ENCODE results near the gene RTP5.

RTP5 gene

DNA sequence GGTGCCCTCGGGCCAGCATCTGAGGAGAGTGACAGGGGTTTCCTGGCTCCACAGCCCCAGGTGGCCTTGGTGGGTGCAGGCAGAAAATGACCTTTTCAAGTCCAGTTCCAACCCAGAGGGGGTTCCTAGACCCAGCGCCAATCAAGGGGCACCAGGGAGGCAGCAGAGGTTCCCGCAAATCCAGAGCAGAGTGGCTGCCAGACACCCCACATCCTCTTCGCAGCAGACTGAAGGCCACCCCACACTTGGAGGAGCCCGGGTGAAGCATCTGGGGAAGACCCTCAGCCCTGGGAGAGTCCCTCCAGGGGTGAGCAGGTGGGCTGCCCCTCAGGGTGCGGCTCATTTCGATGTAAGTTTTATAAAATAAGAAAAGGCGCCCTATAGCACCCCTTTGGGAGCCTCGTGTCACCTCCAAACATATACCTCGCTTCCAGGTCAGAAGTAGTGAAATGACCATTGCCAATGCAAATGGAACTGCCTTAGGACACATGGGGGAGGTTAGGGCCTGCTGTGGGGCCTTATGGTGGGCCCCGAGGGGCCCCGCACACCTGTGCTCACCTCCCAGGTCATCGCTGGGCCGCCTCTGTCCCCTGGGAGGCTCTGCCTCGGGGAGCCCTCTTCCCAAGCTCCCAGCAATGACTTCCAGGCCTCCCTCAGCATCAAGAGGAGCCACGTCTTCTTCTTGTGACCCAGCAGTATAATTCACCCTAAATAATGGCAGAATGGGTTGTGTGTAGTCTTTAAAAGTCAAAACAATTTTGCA lies 11.0 kb downstream of the RTP5 start:
- peak overlapping the region; percentile 86 for H3K27ac Mint-ChIP-seq
- peaks cover 8% of the 10 kb centered on the region for H3K36me3 Mint-ChIP-seq (ENCODE audit: low read depth)
- H3K9me3 Mint-ChIP-seq = no peaks in the 10 kb centered on the region
- peak overlapping the region; percentile 82 for H3K4me3 Mint-ChIP-seq
- H3K27me3 Mint-ChIP-seq = no peaks in the 10 kb centered on the region
- peaks cover 40% of the 10 kb centered on the region for H3K4me1 Mint-ChIP-seq (ENCODE audit: low read depth)

DNA sequence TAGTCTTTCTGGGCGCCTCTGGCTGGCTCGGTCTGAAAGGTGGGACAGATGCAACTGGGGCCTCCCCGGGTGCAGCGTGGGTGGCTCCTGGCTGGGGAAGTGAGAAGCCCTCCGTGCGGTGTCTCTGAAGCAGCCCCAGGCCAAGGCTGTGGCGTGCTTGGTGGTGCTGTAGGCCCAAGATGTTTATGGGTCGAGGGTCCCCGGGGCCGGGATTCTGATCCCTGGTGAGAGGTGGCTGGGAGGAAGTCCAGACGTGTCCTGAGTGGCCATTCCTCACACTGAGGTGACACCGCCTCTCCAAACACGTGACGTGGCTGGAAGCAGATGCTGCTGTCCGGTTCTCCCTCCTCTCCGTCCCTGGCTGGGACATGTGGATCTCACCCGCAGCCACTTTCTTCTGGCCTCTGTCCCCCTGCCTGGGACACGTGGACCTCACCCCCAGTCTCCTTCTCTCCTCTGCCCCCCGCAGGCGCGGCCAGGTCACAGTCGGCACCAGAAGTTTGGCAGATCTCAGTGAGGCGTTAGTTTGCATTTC lies 12.6 kb downstream of the RTP5 start:
- Mint-ChIP-seq H3K36me3 (ENCODE audit: low read depth) (peaks cover 23% of the 10 kb centered on the region), H3K27ac (peak overlapping the region; percentile 86), H3K4me1 (ENCODE audit: low read depth) (peaks cover 45% of the 10 kb centered on the region), H3K27me3 (no peaks in the 10 kb centered on the region), H3K9me3 (no peaks in the 10 kb centered on the region), H3K4me3 (peak overlapping the region; percentile 82)

- no peaks in the 10 kb centered on the region for H3K27me3 Mint-ChIP-seq
- H3K4me1 Mint-ChIP-seq (ENCODE audit: low read depth) = peaks cover 56% of the 10 kb centered on the region
- H3K4me3 Mint-ChIP-seq = no peak overlapping the region
- no peak overlapping the region for H3K27ac Mint-ChIP-seq
- H3K36me3 Mint-ChIP-seq (ENCODE audit: low read depth) = peaks cover 43% of the 10 kb centered on the region
- H3K9me3 Mint-ChIP-seq = no peaks in the 10 kb centered on the region
Observed at GRCh38 chr2:241884951-241885290, 15.4 kb downstream of the RTP5 start.

GRCh38 chr2:241885291-241885945 lies 15.9 kb downstream of the RTP5 start:
- no peak overlapping the region for H3K4me3 Mint-ChIP-seq
- no peak overlapping the region for H3K27ac Mint-ChIP-seq
- H3K4me1 Mint-ChIP-seq (ENCODE audit: low read depth) = peaks cover 52% of the 10 kb centered on the region
- peaks cover 45% of the 10 kb centered on the region for H3K36me3 Mint-ChIP-seq (ENCODE audit: low read depth)
- no peaks in the 10 kb centered on the region for H3K27me3 Mint-ChIP-seq
- no peaks in the 10 kb centered on the region for H3K9me3 Mint-ChIP-seq

DNA sequence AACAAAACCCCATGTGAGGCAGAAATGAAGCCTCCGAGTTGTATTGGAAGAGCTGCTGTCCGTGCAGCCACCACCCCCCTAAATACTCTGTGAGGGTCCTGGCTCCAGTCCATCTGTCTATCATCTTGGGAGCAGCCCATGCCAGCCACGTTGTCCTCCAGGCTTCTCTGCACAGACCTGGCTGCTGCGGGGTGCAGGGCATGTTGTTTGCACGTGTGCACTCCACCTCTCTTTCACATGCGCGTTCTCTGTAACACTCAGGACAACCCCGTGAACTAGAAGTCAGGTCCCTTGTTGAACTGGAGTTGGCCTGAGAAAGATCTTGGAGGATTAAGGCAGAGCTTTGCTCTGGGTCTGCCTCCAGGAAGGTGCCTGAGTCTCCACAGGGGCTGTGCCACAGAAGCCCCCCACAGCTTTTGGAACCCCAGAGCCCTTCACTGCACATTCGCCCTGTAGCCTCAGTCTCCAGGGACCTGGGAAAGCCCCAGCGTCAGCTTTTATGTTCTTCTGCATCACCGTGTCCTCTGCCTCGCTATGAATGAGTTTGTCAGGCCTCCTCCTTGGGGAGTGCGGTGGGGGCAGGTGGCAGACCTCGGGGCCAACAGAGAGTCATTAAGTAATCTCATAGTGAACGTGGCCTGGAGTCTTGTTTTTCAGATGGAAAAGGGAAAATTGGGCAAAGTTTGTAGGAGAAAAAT lies 16.6 kb downstream of the RTP5 start:
- Mint-ChIP-seq H3K36me3 (ENCODE audit: low read depth) (peaks cover 48% of the 10 kb centered on the region), H3K9me3 (no peaks in the 10 kb centered on the region), H3K27me3 (no peaks in the 10 kb centered on the region), H3K4me1 (ENCODE audit: low read depth) (peaks cover 47% of the 10 kb centered on the region), H3K4me3 (no peak overlapping the region), H3K27ac (peak overlapping the region; percentile 82)

DNA sequence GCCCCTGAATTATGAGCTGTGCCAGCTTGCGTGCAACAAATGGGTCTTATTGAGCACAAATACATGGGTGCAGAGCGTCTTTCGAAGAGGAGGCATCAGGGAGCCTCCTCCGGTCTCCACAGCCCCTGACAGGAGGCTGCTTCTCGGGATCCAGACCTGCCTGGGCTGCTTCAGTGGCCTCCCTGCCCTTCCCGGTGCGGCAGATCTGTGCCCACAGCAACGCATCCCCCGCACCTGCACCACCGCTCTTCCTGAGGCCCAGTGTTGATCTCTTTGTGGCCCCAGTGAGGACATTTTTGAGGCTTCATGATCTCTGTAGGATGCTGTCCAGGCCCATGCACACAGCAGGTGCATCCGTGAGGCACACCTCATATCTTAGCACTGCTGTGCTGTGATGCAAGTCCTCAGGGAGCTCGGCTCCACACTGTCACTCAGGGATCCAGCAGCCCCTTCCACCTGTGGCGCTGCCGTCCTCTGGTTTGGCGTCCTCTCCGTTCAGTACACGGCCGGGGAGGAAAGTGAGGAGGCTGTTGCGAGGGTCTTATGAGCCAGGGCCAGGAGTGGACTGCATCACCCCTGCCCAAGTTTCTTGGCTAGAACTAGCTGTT lies 17.4 kb downstream of the RTP5 start:
- Mint-ChIP-seq H3K27ac (peak overlapping the region; percentile 49), H3K27me3 (no peaks in the 10 kb centered on the region)

DNA sequence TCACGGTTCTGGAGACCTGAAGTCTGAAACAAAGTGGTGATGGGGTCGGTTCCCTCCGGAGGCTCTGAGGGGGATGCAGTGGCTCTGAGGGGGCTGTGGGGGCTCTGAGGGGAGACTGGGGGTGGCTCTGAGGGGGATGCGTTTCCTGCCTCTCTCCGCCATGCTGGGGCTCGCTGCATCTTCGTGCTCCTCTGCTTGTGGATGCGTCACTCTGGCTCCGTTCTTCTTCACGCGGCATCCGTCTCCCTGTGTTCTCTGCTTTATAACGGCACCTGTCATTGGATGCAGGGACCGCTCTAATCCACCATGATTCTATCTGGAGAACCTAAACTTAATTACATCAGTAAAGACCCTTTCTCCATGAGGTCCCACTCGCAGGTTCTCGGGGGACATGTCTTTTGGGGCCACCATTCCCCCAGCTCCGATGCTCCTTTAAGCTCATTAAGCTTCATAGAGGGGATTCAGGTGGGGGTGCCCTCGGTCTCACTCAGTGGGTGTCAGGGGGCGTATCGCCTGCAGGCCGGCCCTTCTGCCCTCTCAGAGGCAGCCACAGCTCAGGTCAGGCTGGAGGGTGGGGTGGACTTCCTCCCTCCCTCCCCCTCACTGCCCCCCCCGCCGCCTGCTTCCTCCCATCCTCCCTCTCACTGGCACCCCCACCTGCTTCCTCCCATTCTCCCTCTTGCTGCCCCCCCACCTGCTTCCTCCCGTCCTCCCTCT lies 18.4 kb downstream of the RTP5 start:
- no peaks in the 10 kb centered on the region for H3K27me3 Mint-ChIP-seq
- H3K36me3 Mint-ChIP-seq (ENCODE audit: low read depth) = peaks cover 49% of the 10 kb centered on the region
- no peaks in the 10 kb centered on the region for H3K9me3 Mint-ChIP-seq
- peak overlapping the region; percentile 26 for H3K4me3 Mint-ChIP-seq
- no peak overlapping the region for H3K27ac Mint-ChIP-seq
- H3K4me1 Mint-ChIP-seq (ENCODE audit: low read depth) = peaks cover 38% of the 10 kb centered on the region

More for the DNA sequence above, 17.4 kb downstream of the RTP5 start:
- Mint-ChIP-seq H3K9me3 (no peaks in the 10 kb centered on the region), H3K36me3 (ENCODE audit: low read depth) (peaks cover 49% of the 10 kb centered on the region), H3K4me1 (ENCODE audit: low read depth) (peaks cover 47% of the 10 kb centered on the region), H3K4me3 (no peak overlapping the region)

DNA sequence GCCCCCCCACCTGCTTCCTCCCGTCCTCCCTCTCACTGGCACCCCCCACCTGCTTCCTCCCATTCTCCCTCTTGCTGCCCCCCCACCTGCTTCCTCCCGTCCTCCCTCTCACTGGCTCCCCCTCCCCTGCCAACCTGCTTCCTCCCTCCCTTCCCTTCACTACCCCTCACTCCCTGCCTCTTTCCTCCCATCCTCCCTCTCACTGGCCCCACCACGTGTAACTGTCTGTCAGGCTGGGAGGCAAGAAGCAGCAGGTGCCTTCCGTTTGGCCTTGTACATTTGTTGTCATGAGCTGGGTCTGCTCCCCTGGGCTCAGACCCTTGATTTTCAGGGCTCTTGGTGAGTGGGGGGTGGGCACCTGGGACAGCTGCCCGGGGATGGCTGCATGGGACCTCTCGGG lies 19.1 kb downstream of the RTP5 start:
- H3K27ac Mint-ChIP-seq = no peak overlapping the region
- H3K4me1 Mint-ChIP-seq (ENCODE audit: low read depth) = peaks cover 31% of the 10 kb centered on the region
- H3K9me3 Mint-ChIP-seq = no peaks in the 10 kb centered on the region
- no peak overlapping the region for H3K4me3 Mint-ChIP-seq
- H3K27me3 Mint-ChIP-seq = no peaks in the 10 kb centered on the region
- peaks cover 49% of the 10 kb centered on the region for H3K36me3 Mint-ChIP-seq (ENCODE audit: low read depth)

DNA sequence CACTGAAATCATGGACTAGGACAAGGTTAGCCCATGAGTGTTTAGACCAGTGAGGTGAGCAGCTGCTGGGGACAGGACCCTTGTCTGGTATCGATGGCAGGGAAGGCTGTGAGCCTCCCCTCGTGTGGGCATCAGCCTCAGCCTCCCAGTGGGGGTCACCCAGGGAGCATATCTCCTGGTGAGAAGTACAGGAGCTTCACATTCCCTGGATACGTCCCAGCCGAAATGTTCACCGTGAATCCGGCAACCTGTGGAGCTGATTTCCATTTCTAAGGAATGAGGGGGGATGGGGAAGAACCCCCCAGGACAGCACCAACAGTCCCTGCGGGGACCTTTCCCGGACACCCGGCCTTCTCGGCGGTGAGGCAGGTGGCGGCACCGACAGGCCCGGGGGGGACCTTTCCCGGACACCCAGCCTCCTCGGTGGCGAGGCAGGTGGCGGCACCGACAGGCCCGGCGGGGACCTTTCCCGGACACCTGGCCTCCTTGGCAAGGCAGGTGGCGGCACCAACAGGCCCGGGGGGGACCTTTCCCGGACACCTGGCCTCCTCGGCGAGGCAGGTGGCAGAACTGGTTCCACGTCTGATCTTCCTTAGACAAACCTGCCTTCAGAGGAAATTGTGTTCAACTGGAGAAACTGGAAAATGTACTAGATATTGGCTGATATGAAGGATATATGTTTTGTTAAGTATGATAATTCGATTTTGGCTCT lies 21.2 kb downstream of the RTP5 start:
- Mint-ChIP-seq H3K27me3 (no peaks in the 10 kb centered on the region), H3K9me3 (no peaks in the 10 kb centered on the region), H3K4me3 (no peak overlapping the region), H3K27ac (no peak overlapping the region), H3K36me3 (ENCODE audit: low read depth) (peaks cover 39% of the 10 kb centered on the region), H3K4me1 (ENCODE audit: low read depth) (peaks cover 23% of the 10 kb centered on the region)

GRCh38 chr2:241891315-241891987 lies 21.9 kb downstream of the RTP5 start:
- no peak overlapping the region for H3K4me3 Mint-ChIP-seq
- H3K27me3 Mint-ChIP-seq = peaks cover 4% of the 10 kb centered on the region
- H3K27ac Mint-ChIP-seq = no peak overlapping the region
- H3K9me3 Mint-ChIP-seq = no peaks in the 10 kb centered on the region
- peaks cover 38% of the 10 kb centered on the region for H3K36me3 Mint-ChIP-seq (ENCODE audit: low read depth)
- H3K4me1 Mint-ChIP-seq (ENCODE audit: low read depth) = peaks cover 27% of the 10 kb centered on the region

GRCh38 chr2:241891988-241892298 lies 22.4 kb downstream of the RTP5 start:
- Mint-ChIP-seq H3K4me3 (no peak overlapping the region), H3K4me1 (ENCODE audit: low read depth) (peaks cover 22% of the 10 kb centered on the region), H3K36me3 (ENCODE audit: low read depth) (peaks cover 35% of the 10 kb centered on the region), H3K27me3 (peaks cover 4% of the 10 kb centered on the region), H3K9me3 (no peaks in the 10 kb centered on the region), H3K27ac (no peak overlapping the region)

DNA sequence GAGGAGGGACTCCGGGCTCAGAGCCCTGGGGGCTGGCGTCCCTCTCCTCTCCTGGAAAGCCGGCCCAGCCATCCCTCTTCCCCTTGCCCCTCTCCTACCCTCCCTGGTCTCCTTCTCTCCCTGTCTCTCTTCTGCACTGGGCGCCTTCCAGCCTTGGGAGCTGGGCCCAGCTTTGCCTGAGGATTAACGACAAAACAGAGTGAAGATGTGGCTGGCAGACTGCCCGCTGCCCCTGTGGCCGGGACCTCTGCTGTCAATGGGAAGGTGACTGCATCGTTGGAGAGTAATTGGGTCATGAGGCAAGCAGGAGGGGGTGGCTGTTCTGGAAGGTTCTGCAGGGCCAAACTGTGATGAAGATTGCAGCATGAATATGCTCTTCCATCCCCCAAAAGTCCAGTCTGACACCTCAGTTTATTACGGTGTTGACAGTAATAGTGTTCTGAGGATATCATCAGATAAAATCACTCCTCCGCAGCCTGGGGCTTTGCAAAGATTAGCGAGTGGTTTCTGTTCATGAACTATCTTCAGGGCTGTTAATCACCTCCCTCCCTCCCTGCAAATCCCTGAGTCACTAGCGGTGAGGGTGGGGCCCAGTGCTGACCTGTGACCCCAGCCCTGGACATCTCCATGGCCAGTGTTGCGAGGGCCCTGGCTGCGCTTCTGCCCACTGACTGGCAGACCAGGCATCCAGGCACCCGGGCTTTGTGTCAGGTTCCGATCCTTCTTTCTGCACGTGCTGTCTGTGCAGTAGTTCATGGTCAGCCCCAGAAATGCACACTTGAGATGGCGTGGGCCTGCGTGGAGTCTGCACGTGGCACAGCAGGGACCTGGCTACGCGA lies 23.0 kb downstream of the RTP5 start:
- Mint-ChIP-seq H3K9me3 (no peaks in the 10 kb centered on the region), H3K27me3 (peaks cover 4% of the 10 kb centered on the region), H3K27ac (no peak overlapping the region), H3K4me3 (no peak overlapping the region), H3K4me1 (ENCODE audit: low read depth) (peaks cover 19% of the 10 kb centered on the region), H3K36me3 (ENCODE audit: low read depth) (peaks cover 37% of the 10 kb centered on the region)

DNA sequence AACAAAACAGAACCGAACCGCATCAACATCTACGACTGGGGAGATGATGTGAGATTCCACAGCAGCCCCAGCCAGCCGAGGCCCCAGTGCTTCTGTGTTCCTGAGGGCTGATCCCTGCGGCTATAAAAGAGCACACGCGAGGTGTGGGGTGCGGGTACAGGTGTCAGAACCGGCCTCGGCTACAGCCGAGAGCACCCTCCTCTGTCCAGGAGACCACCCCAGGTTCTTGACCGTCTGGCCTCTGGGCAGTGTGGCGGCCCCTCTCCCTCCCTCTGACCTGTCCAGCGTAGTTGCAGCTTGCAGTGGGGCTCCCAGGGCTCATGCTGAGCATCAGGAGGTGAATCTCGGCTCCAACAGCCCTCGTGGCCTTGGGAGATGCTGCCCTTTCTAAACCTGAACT lies 23.7 kb downstream of the RTP5 start:
- H3K4me3 Mint-ChIP-seq = no peak overlapping the region
- H3K27me3 Mint-ChIP-seq = peaks cover 4% of the 10 kb centered on the region
- peaks cover 32% of the 10 kb centered on the region for H3K36me3 Mint-ChIP-seq (ENCODE audit: low read depth)
- no peak overlapping the region for H3K27ac Mint-ChIP-seq
- H3K4me1 Mint-ChIP-seq (ENCODE audit: low read depth) = peaks cover 14% of the 10 kb centered on the region
- no peaks in the 10 kb centered on the region for H3K9me3 Mint-ChIP-seq

Measured in stimulated activated naive CD8-positive, alpha-beta T cell treated with anti-CD3 and anti-CD28 coated beads, Interleukin-15, Interleukin-2, amounts not matched to agents 100 ng/mL and 50 ng/mL, for 24 hours (primary cell).